Fibroblast of pulmonary artery (primary cell): ENCODE measurements around the gene GAB2.

Source experiments
- DNase-seq: peaks from one replicate; pipeline ENCODE4 v3.0.0-alpha.2; 2010; ENCODE audit warnings: low read depth
- H3K4me3 ChIP-seq: replicated peaks from 2 replicates; pipeline ENCODE4 v1.5.1; 2011; ENCODE audit warnings: low read depth, mild to moderate bottlenecking, control low read depth, low read length, moderate library complexity
- CTCF ChIP-seq: IDR thresholded peaks from 2 replicates; pipeline ENCODE4 v1.5.1; 2011; ENCODE audit warnings: mild to moderate bottlenecking, control low read depth, low read length, inconsistent platforms; ENCODE audit errors: missing control alignments

GAB2 gene

GRCh38 chr11:78395597-78395996 lies 22.0 kb downstream of the GAB2 start:
- no peak for DNase-seq
- no peak for TF ChIP-seq CTCF
- no peak overlapping the region for H3K4me3 ChIP-seq

- TF ChIP-seq CTCF, result no peak
- no peak for DNase-seq
Observed at GRCh38 chr11:78392854-78393253, 24.8 kb downstream of the GAB2 start.

GRCh38 chr11:78391424-78391823 lies 26.2 kb downstream of the GAB2 start:
- DNase-seq, result no peak
- no peak for TF ChIP-seq CTCF
- no peak overlapping the region for H3K4me3 ChIP-seq

More at GRCh38 chr11:78392854-78393253, 24.8 kb downstream of the GAB2 start:
- no peak overlapping the region for H3K4me3 ChIP-seq

- H3K4me3 ChIP-seq, result no peak overlapping the region
- no peak for TF ChIP-seq CTCF
- DNase-seq, result no peak
Observed at GRCh38 chr11:78390809-78391208, 26.8 kb downstream of the GAB2 start.

- no peak for TF ChIP-seq CTCF
- H3K4me3 ChIP-seq, result no peak overlapping the region
- DNase-seq, result no peak
Observed at GRCh38 chr11:78386215-78386941, 31.2 kb downstream of the GAB2 start.

GRCh38 chr11:78385205-78385604 lies 32.4 kb downstream of the GAB2 start:
- no peak overlapping the region for H3K4me3 ChIP-seq
- no peak for DNase-seq
- TF ChIP-seq CTCF, result no peak

GRCh38 chr11:78384231-78384630 lies 33.4 kb downstream of the GAB2 start:
- no peak for DNase-seq
- no peak overlapping the region for H3K4me3 ChIP-seq
- TF ChIP-seq CTCF, result no peak
